ENCODE measurements around the gene TNNI3.
A peak's percentile ranks its signal among the peaks of the same experiment; 100 is the strongest.

The TNNI3 gene

DNA sequence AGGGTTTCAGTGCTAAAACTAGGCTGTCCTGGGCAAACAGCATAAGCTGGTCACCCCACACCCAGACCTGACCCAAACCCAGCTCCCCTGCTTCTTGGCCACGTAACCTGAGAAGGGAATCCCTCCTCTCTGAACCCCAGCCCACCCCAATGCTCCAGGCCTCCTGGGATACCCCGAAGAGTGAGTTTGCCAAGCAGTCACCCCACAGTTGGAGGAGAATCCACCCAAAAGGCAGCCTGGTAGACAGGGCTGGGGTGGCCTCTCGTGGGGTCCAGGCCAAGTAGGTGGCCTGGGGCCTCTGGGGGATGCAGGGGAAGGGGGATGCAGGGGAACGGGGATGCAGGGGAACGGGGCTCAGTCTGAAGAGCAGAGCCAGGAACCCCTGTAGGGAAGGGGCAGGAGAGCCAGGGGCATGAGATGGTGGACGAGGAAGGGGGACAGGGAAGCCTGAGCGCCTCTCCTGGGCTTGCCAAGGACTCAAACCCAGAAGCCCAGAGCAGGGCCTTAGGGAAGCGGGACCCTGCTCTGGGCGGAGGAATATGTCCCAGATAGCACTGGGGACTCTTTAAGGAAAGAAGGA is 42.9 kb downstream of the TNNI3 start:
- H3K4me2 ChIP-seq (ENCODE audit: low read length) = peak overlapping the region; percentile 8
- no peak overlapping the region for H2AFZ ChIP-seq (ENCODE audit: insufficient read depth, low read length, poor library complexity)
- H3K23ac ChIP-seq (ENCODE audit: low read length) = no peak overlapping the region
- H2BK120ac ChIP-seq (ENCODE audit: insufficient read depth, low read length, poor library complexity) = no peak overlapping the region
- no peak overlapping the region for H4K12ac ChIP-seq (ENCODE audit: low read depth, low read length)
- no peak overlapping the region for H2BK12ac ChIP-seq (ENCODE audit: low read length)
- H3K4me1 ChIP-seq (ENCODE audit: control insufficient read depth in 1 of 2, insufficient read depth in 2 of 2, low read length in 2 of 2) = peaks cover 26 to 31% of the 10 kb centered on the region in 2 experiments
- no peak overlapping the region for H2BK5ac ChIP-seq (ENCODE audit: low read depth, low read length, poor library complexity)
- no peak overlapping the region for H3K14ac ChIP-seq (ENCODE audit: low read length)
- H3K4ac ChIP-seq (ENCODE audit: low read depth, low read length) = peak overlapping the region; percentile 57
- no peak overlapping the region for H4K91ac ChIP-seq (ENCODE audit: low read depth, low read length)
- DNase-seq = no peak
- H3K27me3 ChIP-seq (ENCODE audit: insufficient read depth, low read length) = no peaks in the 10 kb centered on the region
- peaks cover 20 to 25% of the 10 kb centered on the region in 2 experiments for H3K36me3 ChIP-seq (ENCODE audit: control insufficient read depth in 1 of 2, insufficient read depth in 2 of 2, low read length in 2 of 2)
- no peak overlapping the region for H3K27ac ChIP-seq (ENCODE audit: low read depth, low read length)
- H3K9ac ChIP-seq (ENCODE audit: low read length) = no peak overlapping the region
- no peak overlapping the region for H4K8ac ChIP-seq (ENCODE audit: low read depth, low read length)
- WGBS (ENCODE audit: extremely low coverage, insufficient coverage, insufficient read length) = no CpG with 5 or more reads among the region's 9 CpGs
- no peaks in the 10 kb centered on the region for H3K9me3 ChIP-seq (ENCODE audit: insufficient read depth, low read depth, low read length)
- peaks cover 23% of the 10 kb centered on the region for H3K79me2 ChIP-seq (ENCODE audit: control insufficient read depth, insufficient read depth, low read length, poor library complexity)
- no peak overlapping the region for H2AK5ac ChIP-seq (ENCODE audit: low read length)
- H3K18ac ChIP-seq (ENCODE audit: low read length) = no peak overlapping the region
- peaks cover 13% of the 10 kb centered on the region for H3K79me1 ChIP-seq (ENCODE audit: low read length)
- no peak overlapping the region for H3K4me3 ChIP-seq (ENCODE audit: low read depth, low read length)

DNA sequence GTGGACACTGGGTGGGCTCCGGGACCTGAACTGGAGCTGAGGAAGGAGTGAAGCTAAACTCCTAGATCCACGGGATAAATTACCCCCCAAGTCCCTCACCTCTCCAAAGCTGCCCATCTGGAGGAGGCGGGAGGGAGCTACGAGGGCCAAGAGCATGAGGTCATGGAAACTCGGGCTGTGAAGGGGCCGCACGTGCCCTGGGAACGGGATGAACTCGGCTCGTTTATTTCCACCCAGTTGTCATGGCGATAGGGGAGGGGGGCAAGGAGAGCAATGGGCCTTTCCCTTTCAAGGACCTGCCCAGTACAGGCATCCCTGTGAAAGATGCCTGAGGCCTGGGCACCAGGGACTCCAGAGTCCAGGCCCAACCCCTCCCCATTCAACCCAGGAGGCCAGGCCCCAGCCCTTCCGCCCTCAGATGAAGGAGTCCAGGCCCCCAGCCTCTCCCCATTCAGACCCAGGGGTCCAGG is 43.9 kb downstream of the TNNI3 start:
- Histone ChIP-seq H3K4me3 (ENCODE audit: low read depth, low read length) (no peak overlapping the region), H2AK5ac (ENCODE audit: low read length) (no peak overlapping the region), H3K27me3 (ENCODE audit: insufficient read depth, low read length) (no peaks in the 10 kb centered on the region), H3K4me2 (ENCODE audit: low read length) (no peak overlapping the region), H2BK12ac (ENCODE audit: low read length) (no peak overlapping the region), H3K18ac (ENCODE audit: low read length) (no peak overlapping the region), H3K79me2 (ENCODE audit: control insufficient read depth, insufficient read depth, low read length, poor library complexity) (peaks cover 21% of the 10 kb centered on the region), H4K8ac (ENCODE audit: low read depth, low read length) (no peak overlapping the region), H3K9ac (ENCODE audit: low read length) (no peak overlapping the region), H3K4me1 (ENCODE audit: control insufficient read depth in 1 of 2, insufficient read depth in 2 of 2, low read length in 2 of 2) (peaks cover 22 to 29% of the 10 kb centered on the region in 2 experiments), H4K12ac (ENCODE audit: low read depth, low read length) (no peak overlapping the region), H3K36me3 (ENCODE audit: control insufficient read depth in 1 of 2, insufficient read depth in 2 of 2, low read length in 2 of 2) (peaks cover 30 to 32% of the 10 kb centered on the region in 2 experiments), H3K14ac (ENCODE audit: low read length) (no peak overlapping the region), H2BK120ac (ENCODE audit: insufficient read depth, low read length, poor library complexity) (no peak overlapping the region), H2BK5ac (ENCODE audit: low read depth, low read length, poor library complexity) (no peak overlapping the region), H4K91ac (ENCODE audit: low read depth, low read length) (no peak overlapping the region), H3K79me1 (ENCODE audit: low read length) (peaks cover 11% of the 10 kb centered on the region), H3K4ac (ENCODE audit: low read depth, low read length) (peak overlapping the region; percentile 25), H2AFZ (ENCODE audit: insufficient read depth, low read length, poor library complexity) (no peak overlapping the region), H3K27ac (ENCODE audit: low read depth, low read length) (no peak overlapping the region), H3K9me3 (ENCODE audit: insufficient read depth, low read depth, low read length) (peaks cover 2% of the 10 kb centered on the region), H3K23ac (ENCODE audit: low read length) (no peak overlapping the region)
- no CpG with 5 or more reads among the region's 12 CpGs for whole genome bisulfite sequencing (ENCODE audit: extremely low coverage, insufficient coverage, insufficient read length)
- DNase-seq = peak; percentile 61 to 75

DNA sequence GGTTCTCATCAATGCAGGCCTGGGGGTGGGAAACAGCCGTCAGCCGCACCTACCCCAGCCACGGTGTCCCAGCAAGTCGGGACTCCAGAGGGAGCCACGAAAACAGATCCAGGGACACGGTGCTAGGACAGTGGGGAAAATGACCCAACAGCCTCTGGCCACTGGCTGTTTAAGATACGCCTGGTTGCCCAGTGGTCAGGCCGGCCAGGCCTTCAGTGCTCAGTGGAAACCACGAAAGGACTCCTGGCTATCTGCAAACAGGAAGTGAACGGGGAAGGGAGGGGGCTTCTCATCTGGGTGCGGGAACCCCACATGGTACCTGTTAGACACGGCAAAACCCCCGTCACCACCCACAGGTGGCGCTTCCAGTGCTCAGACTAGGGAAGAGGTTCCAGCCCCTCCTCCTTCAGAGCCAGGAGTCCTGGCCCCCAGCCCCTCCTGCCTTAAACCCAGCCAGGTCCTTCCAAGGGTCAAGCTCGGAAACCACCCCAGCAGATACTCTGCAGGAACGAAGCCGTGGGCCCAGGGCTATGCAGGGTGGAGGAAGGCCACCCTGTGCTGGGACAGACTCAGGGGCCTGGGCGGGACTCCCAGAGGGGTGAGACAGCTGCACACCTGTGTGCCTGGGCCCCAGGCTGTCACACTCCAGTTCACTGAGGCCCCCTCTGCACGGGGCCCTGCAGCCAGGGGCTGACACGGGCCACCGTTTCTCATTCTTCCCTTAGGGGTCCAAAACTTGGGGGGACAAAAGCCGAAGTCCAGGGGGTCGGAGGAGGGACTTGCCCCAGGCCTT is 44.6 kb downstream of the TNNI3 start:
- no peak overlapping the region for H3K27ac ChIP-seq (ENCODE audit: low read depth, low read length)
- H3K27me3 ChIP-seq (ENCODE audit: insufficient read depth, low read length) = no peaks in the 10 kb centered on the region
- no CpG with 5 or more reads among the region's 23 CpGs for WGBS (ENCODE audit: extremely low coverage, insufficient coverage, insufficient read length)
- no peak overlapping the region for H2BK5ac ChIP-seq (ENCODE audit: low read depth, low read length, poor library complexity)
- H3K23ac ChIP-seq (ENCODE audit: low read length) = no peak overlapping the region
- H2AK5ac ChIP-seq (ENCODE audit: low read length) = no peak overlapping the region
- H3K9me3 ChIP-seq (ENCODE audit: insufficient read depth, low read depth, low read length) = peaks cover 2% of the 10 kb centered on the region
- H2BK120ac ChIP-seq (ENCODE audit: insufficient read depth, low read length, poor library complexity) = no peak overlapping the region
- H3K14ac ChIP-seq (ENCODE audit: low read length) = no peak overlapping the region
- no peak overlapping the region for H3K4me2 ChIP-seq (ENCODE audit: low read length)
- peaks cover 19 to 26% of the 10 kb centered on the region in 2 experiments for H3K4me1 ChIP-seq (ENCODE audit: control insufficient read depth in 1 of 2, insufficient read depth in 2 of 2, low read length in 2 of 2)
- no peak overlapping the region for H3K4me3 ChIP-seq (ENCODE audit: low read depth, low read length)
- H2AFZ ChIP-seq (ENCODE audit: insufficient read depth, low read length, poor library complexity) = no peak overlapping the region
- no peak overlapping the region for H4K12ac ChIP-seq (ENCODE audit: low read depth, low read length)
- peaks cover 8% of the 10 kb centered on the region for H3K79me1 ChIP-seq (ENCODE audit: low read length)
- H3K79me2 ChIP-seq (ENCODE audit: control insufficient read depth, insufficient read depth, low read length, poor library complexity) = peaks cover 20% of the 10 kb centered on the region
- H3K4ac ChIP-seq (ENCODE audit: low read depth, low read length) = peak overlapping the region; percentile 25
- H4K8ac ChIP-seq (ENCODE audit: low read depth, low read length) = no peak overlapping the region
- DNase-seq = no peak
- no peak overlapping the region for H4K91ac ChIP-seq (ENCODE audit: low read depth, low read length)
- H3K36me3 ChIP-seq (ENCODE audit: control insufficient read depth in 1 of 2, insufficient read depth in 2 of 2, low read length in 2 of 2) = peaks cover 30 to 32% of the 10 kb centered on the region in 2 experiments
- H3K9ac ChIP-seq (ENCODE audit: low read length) = no peak overlapping the region
- no peak overlapping the region for H3K18ac ChIP-seq (ENCODE audit: low read length)
- H2BK12ac ChIP-seq (ENCODE audit: low read length) = no peak overlapping the region

DNA sequence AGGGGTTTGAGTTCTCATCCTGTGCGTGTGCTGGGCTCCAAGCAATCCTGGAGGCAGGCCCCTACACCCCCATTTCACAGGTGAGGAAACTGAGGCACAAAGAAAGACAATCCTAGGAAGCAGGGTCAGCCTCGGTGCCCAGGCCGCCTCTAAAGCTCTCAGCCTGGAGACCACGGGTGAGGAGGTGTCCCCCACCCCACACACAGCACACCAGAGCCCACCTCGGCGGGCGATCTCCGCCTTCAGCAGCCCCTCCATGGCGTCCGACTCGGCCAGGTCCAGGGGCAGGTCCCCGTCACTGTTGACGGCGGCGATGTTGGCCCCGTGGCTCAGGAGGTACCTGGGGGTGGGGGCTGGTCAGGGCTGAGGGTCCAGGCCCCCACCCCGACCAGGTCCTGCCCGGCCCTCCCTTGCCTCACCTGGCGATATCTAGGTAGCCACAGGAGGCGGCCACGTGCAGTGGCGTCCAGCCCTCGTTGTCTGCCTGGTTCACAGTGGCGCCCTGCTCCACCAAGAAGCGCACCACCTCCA is 45.2 kb downstream of the TNNI3 start:
- Histone ChIP-seq H3K79me2 (ENCODE audit: control insufficient read depth, insufficient read depth, low read length, poor library complexity) (peaks cover 19% of the 10 kb centered on the region), H2AK5ac (ENCODE audit: low read length) (no peak overlapping the region), H3K4me3 (ENCODE audit: low read depth, low read length) (no peak overlapping the region), H4K8ac (ENCODE audit: low read depth, low read length) (no peak overlapping the region), H3K9ac (ENCODE audit: low read length) (no peak overlapping the region), H2AFZ (ENCODE audit: insufficient read depth, low read length, poor library complexity) (no peak overlapping the region), H2BK5ac (ENCODE audit: low read depth, low read length, poor library complexity) (no peak overlapping the region), H3K4me2 (ENCODE audit: low read length) (no peak overlapping the region), H2BK12ac (ENCODE audit: low read length) (no peak overlapping the region), H3K27ac (ENCODE audit: low read depth, low read length) (no peak overlapping the region), H3K36me3 (ENCODE audit: control insufficient read depth in 1 of 2, insufficient read depth in 2 of 2, low read length in 2 of 2) (peaks cover 30 to 32% of the 10 kb centered on the region in 2 experiments), H2BK120ac (ENCODE audit: insufficient read depth, low read length, poor library complexity) (no peak overlapping the region), H3K9me3 (ENCODE audit: insufficient read depth, low read depth, low read length) (peaks cover 2% of the 10 kb centered on the region), H3K79me1 (ENCODE audit: low read length) (peaks cover 5% of the 10 kb centered on the region), H3K27me3 (ENCODE audit: insufficient read depth, low read length) (no peaks in the 10 kb centered on the region), H4K91ac (ENCODE audit: low read depth, low read length) (no peak overlapping the region), H3K23ac (ENCODE audit: low read length) (no peak overlapping the region), H3K4me1 (ENCODE audit: control insufficient read depth in 1 of 2, insufficient read depth in 2 of 2, low read length in 2 of 2) (peaks cover 19 to 26% of the 10 kb centered on the region in 2 experiments), H3K4ac (ENCODE audit: low read depth, low read length) (peak overlapping the region; percentile 8), H3K14ac (ENCODE audit: low read length) (no peak overlapping the region), H3K18ac (ENCODE audit: low read length) (no peak overlapping the region), H4K12ac (ENCODE audit: low read depth, low read length) (no peak overlapping the region)
- no CpG with 5 or more reads among the region's 25 CpGs for WGBS (ENCODE audit: extremely low coverage, insufficient coverage, insufficient read length)
- no peak for DNase-seq
